GM21717 (cell line): Measurements from ENCODE around the gene CBFA2T2.

ENCODE experiments used
- ATAC-seq: cut with Tn5 transposase; IDR thresholded peaks from one replicate; pipeline ENCODE4 v1.9.1; 2021; ENCODE audit warnings: mild to moderate bottlenecking, moderate library complexity; ENCODE audit not compliant: unreplicated experiment

CBFA2T2 gene

GRCh38 chr20:33648396-33649004 lies 158.6 kb downstream of the CBFA2T2 start:
- no peak for ATAC-seq

DNA sequence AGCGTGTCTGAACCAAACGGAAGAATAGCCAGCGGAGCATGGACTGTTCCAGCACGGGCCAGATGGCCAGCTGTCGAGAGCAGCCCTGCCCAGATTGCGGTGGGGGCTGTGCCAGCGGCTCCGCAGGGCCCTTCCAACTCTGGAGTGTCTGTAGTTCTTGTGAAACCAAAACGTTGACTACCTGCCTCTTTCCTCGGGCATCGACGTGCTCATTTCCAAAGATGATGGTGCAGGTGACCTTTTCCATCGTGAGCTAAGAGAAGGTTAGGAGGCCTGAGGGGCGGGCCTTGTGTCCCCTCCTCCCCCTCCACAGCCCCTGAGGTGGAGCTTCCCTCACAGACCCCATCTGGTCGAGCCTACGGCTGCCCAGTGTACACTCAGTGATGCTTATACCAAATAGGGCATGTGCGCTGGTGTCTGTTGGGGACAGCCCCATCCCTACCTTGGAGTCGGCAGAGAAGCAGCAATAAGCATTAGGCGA lies 159.3 kb downstream of the CBFA2T2 start:
- no peak for ATAC-seq

GRCh38 chr20:33650111-33650752 lies 160.3 kb downstream of the CBFA2T2 start:
- no peak for ATAC-seq

DNA sequence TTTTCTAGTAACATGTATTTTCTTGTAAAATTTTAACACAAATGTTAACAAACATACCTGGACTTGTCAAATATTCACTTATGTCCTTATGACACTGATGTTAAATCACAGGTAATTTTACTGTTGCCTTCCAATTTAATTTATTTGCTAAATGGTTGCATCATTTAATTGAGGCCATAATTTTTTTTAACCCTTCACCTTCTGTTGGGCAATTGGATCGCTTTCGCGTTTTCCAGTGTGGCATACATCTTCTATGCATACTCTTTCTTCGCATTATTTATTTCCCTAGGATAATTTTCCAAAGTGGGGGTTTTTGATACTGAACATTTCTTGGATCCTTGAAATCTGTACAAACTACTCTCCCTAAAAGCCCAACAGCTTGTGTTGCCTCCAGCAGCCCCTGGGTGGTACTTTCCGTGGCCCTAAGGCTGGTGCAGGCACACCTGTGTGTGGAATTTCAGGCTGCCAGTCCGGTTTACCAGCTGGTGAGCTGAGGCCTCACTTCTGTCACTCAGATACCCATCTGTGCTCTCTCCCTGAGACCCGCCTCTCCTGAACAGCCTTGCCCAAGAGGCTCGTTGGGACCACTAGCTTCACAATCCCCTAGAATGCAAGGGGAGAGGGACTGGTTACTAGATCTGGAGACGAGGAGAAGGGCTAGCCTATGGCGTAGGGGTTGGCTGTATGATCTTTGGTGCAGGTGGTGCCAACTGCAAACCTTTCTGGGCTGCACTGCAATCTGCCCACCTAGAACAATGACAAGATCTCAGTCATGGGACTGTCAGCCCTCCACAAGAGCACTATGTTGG lies 161.1 kb downstream of the CBFA2T2 start:
- ATAC-seq: no peak

DNA sequence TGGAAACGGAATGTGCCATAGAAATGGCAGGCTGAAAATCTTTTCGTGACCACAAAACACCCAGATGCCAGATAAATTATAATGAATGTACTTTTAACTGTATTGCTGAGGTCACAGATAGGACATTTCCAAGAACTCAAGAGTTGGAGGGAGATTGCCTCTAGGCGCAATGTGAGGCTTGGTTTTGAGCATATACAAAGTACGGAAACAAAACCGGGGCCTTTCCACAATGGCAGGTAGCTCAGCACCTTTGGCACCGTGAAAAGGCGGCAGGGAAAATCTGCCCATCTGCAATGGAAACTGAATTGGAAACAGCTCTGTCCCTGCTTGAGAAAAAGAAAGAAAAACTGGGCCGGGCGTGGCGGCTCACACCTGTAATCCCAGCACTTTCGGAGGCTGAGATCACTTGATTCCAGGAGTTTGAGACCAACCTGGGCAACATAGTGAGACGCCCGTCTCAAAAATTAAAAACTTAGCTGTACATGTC lies 161.7 kb downstream of the CBFA2T2 start:
- ATAC-seq: no peak

DNA sequence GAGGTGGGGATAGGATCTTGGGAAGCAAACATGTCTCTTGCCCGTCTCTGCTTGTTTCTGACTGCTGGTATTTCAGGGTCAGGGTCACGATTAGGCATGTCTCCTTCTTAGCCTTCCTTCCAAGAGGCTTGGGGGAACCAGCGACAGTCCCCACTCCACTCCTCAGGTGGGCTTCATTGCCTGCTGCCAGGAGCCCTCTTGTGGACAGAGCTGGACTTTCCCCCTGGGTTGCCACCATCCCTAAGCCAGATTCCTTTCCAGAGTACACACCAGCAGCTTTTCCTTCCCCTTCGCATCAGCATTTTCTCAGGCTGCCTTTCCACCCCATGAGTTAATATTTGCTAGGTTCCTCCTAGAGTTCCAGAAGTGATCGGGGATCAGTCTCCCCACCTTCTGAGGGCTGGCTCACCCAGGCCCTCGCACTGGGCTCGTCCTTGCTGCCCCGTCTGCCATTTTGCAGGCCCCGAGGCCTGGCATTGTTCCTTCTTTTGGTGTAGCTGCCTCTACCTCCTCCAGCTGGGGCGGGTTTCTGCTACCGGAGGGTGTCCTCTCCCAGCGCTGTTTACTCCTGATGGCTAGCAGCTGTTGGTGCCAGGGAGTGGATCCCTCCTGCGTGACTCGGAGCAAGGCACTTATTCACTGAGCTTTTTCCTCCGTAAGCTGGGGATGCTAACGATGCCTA lies 163.5 kb downstream of the CBFA2T2 start:
- ATAC-seq: no peak

DNA sequence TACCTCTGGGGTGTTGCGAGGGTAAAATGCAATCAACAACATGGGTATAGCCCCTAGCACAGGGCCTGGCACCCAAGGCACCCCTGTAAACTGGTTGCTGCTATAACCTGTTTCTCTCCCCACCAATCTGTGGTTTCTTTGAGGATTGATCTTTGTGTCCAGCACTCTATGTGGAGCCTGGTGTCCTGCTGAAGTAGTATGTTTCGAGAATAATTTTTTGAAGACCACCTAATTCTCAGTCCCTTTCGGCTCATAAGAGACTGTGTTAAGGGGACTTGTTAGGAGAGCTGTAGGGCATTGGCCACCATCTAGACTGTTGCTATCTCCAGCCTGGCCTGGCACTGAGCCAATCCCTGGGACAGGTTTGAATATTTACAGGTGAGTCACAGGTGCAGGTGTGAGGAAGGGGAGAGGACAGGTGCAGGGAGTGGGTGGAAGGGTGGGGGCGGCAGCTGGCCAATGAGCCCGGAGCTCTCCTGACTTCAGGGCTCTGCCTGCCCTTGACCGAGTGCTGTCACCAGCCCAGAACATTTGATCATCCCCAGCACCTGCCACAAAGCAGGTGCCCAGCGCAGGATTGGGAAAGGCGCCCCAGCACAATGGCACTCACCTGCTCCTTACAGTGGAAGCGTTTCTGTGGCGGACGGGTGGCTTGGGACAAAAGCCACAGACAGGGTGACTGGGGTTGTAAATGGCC lies 164.2 kb downstream of the CBFA2T2 start:
- no peak for ATAC-seq

GRCh38 chr20:33654680-33655161 lies 164.8 kb downstream of the CBFA2T2 start:
- ATAC-seq: no peak

DNA sequence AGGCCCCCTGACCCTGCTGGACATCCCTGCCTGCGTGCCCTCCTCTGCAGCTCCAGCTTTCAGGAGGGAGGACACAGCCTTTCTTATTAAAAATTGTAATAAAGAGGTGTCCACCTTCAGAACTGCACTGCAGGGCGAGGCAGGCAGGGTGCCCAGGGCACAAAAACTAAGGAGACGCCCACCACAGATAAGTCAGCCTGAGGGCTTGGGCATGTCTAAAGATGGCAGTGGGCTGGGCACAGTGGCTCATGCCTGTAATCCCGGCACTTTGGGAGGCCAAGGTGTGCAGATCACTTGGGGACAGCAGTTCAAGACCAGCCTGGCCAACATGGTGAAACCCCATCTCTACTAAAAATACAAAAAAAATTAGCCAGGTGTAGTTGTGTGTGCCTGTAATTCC lies 165.3 kb downstream of the CBFA2T2 start:
- no peak for ATAC-seq

GRCh38 chr20:33656010-33656782 lies 166.3 kb downstream of the CBFA2T2 start:
- no peak for ATAC-seq

DNA sequence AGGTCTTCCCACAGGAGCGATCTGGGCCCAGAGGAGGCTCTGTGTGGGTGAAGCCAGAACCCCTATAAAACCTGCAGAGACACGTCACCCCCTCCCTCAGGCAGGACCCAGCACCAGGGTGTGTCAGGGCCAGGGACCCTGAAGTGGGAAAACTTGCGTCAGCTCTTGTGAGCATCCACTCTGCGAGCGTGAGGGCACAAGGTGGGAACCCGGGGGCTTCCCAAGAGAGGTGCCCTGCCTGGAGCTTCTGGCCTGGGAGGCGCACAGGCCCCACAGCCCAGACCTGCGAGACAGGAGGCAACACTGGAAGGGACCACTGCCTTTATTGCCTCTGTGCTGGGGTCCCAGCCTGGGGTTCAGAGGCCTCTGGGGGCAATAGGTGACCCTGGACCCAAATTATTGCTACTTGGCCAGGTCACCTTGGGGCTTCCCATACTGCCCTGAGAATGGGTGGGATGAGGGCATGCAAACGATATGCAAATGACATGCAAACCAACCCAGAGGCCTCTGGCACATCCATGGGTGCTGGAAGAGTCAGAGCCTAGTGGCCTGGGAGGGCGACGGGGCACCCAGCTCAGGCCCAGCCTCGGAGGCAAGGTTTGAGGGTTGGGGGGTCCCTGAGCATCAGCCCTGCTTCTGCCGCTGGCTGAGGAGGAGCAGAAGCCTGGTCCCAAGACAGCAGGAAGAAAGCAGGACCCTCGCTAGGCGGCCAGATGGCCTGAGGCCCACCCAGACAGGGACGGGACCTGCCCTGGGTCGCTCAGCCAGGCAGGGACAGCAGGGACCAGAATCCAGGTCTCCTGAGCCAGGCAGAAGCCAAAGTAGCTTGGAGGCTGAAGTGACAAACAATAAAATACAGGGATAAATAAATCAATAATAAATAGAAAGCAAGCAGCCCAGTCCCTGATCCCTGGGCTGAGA lies 167.1 kb downstream of the CBFA2T2 start:
- ATAC-seq: no peak

DNA sequence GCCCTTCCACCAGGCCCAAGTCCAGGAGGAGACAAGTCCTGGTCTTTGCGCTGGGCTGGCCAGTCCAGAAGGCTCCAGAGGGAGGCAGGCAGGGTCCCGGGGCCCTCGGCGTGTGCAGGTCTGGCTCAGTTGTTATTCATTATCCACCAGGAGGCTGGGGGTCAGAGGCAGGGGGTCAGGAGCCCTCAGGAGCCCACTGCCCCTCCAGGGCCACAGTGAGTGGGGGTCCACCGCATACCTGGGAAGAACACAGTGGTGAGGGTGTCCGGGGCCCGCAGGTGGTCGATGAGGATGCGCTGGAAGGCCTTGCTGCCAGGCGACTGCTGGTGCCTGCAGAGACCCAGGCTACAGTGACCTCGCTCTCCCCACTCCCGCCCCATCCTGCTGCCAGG lies 167.8 kb downstream of the CBFA2T2 start:
- ATAC-seq: no peak

- no peak for ATAC-seq
Measured at GRCh38 chr20:33658510-33658909, 168.6 kb downstream of the CBFA2T2 start.

DNA sequence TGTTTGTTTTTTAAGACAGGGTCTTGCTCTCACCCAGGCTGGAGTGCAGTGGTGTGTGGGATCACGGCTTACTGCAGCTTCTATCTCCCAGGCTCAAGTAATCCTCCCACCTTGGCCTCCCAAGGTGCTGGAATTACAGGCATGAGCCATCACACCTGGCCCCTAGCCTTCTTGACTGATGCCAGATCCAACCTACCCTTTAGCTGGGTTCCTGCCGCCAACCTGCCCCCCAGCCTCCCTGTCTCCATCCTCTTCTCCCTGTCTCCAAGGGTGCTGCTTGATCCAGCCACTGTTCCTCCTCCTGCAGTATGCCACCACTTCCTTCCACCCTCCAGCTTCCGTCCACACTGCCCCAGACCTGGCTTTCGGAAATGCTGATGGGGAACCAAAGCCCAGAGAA lies 169.0 kb downstream of the CBFA2T2 start:
- no peak for ATAC-seq

GRCh38 chr20:33659341-33660034 lies 169.6 kb downstream of the CBFA2T2 start:
- no peak for ATAC-seq

- no peak for ATAC-seq
Measured at GRCh38 chr20:33660035-33660684, 170.3 kb downstream of the CBFA2T2 start.

DNA sequence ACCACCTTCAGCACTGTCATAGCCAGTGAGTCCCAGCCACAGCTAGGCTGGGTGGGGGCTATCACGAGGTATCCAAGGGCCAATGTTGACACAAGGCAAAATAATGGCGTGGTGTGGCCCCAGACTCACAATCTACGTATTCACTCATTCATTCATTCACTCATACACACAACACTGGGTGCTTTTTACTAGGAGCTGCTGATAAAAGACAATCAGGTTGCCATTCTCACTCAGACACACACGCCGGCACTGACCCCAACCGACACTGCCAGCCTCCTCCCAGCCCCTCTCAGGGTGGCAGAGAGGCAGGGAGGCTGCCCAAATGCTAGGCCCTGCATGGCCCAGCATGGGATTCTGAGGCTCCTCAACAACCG lies 170.8 kb downstream of the CBFA2T2 start:
- no peak for ATAC-seq

- no peak for ATAC-seq
Measured at GRCh38 chr20:33662172-33662571, 172.3 kb downstream of the CBFA2T2 start, which contains the start of gene C20orf144. C20orf144 (plus strand) TSS chr20:33662327; CDS start chr20:33662346, 19 bp downstream.
